HCT116 (cell line): Measurements from ENCODE around the gene HPX. TPM values are rescaled to one million over a fixed set of nuclear protein-coding genes. Genes with fewer than 3 reads are reported as not detected.

Experiments
- ATAC-seq: fragments of 200-7000 bp; cut with Tn5 transposase; 2 replicates; pipeline ENCODE4 v1.9.1; 2020; ENCODE audit warnings: mild to moderate bottlenecking, moderate library complexity
- BruUV-seq: library from RNA; stranded (reverse); fragments of 400-500 nt; replicated peaks from 2 replicates; lab custom pipeline; 2021; lab: Mats Ljungman, UMichigan
- CTCF ChIA-PET: fragments of 300-600 bp; sonication (Branson Sonifier 250); formaldehyde crosslinking; loops from one replicate; lab custom pipeline; 2021; ENCODE audit warnings: antibody characterized with exemption; lab: Charles Lee
- POLR2A ChIA-PET: fragments of 300-600, 350-600 bp; sonication (Branson Sonifier 250); formaldehyde crosslinking; loops from one replicate; lab custom pipeline; 2021; ENCODE audit warnings: antibody characterized with exemption; lab: Charles Lee
- RAD21 ChIA-PET, 2 experiments: fragments of 300-600 bp; sonication (Branson Sonifier 250); formaldehyde crosslinking; loops; one replicate each; lab custom pipeline; 2023; ENCODE audit warnings: low total read pairs in 2 of 2; ENCODE audit not compliant: uncharacterized antibody in 2 of 2, unreplicated experiment in 2 of 2, low non-redundant PET in 1 of 2; lab: Charles Lee
- DNase-seq: peaks from one replicate; pipeline ENCODE4 v3.0.0-alpha.2; 2010; ENCODE audit warnings: low read depth, low spot score
- H2AFZ ChIP-seq: fragments of 200-600 bp; shearing (Covaris generic), sonication (generic); 2 replicates; pipeline ENCODE4 v1.6.1; 2017; ENCODE audit warnings: low read depth, mixed run types, mixed read lengths, antibody characterized with exemption, low read length; ENCODE audit not compliant: poor library complexity, severe bottlenecking
- H3K27ac ChIP-seq: 2 replicates; pipeline ENCODE4 v1.5.1; 2012; ENCODE audit warnings: low read depth, low read length
- H3K27me3 ChIP-seq: fragments of 200-600 bp; sonication (generic); 2 replicates; pipeline ENCODE4 v1.6.1; 2016; ENCODE audit warnings: mixed run types, low read length, mixed read lengths; ENCODE audit not compliant: insufficient read depth
- H3K36me3 ChIP-seq, 2 experiments: fragments of 200-500 bp in 1 of 2; fragments of 200-600 bp in 1 of 2; sonication (Bioruptor generic) in 1 of 2; sonication (generic) in 1 of 2; 2 replicates each; pipeline versions ENCODE4 v1.5.1 to v1.6.1; 2014 to 2016; ENCODE audit warnings: low read length in 2 of 2, inconsistent platforms in 1 of 2, mixed read lengths in 1 of 2, mixed run types in 1 of 2; ENCODE audit not compliant: insufficient read depth in 2 of 2, control insufficient read depth in 1 of 2
- H3K4me1 ChIP-seq, 2 experiments: fragments of 200-600 bp in 1 of 2; sonication (generic) in 1 of 2; 2 replicates each; pipeline versions ENCODE4 v1.5.1 to v1.6.1; 2012 to 2017; ENCODE audit warnings: low read length in 2 of 2, inconsistent platforms in 1 of 2, mild to moderate bottlenecking in 1 of 2, mixed read lengths in 1 of 2, mixed run types in 1 of 2, moderate library complexity in 1 of 2; ENCODE audit not compliant: insufficient read depth in 2 of 2, control insufficient read depth in 1 of 2
- H3K4me2 ChIP-seq: fragments of 200-600 bp; sonication (generic); 2 replicates; pipeline ENCODE4 v1.6.1; 2017; ENCODE audit warnings: mixed run types, low read length, mixed read lengths
- H3K4me3 ChIP-seq, 2 experiments: fragments of 200-600 bp in 1 of 2; sonication (generic) in 1 of 2; replicated peaks in 1 of 2; 2 replicates each; pipeline ENCODE4 v1.5.1; 2011 to 2016; ENCODE audit warnings: low read length in 2 of 2, control low read depth in 1 of 2, low read depth in 1 of 2, mild to moderate bottlenecking in 1 of 2, mixed read lengths in 1 of 2, mixed run types in 1 of 2
- H3K79me2 ChIP-seq: fragments of 200-600 bp; sonication (generic); 2 replicates; pipeline ENCODE4 v1.6.1; 2017; ENCODE audit warnings: mild to moderate bottlenecking, mixed run types, low read length, moderate library complexity, mixed read lengths; ENCODE audit not compliant: insufficient read depth
- H3K9ac ChIP-seq: fragments of 200-600 bp; sonication (generic); 2 replicates; pipeline ENCODE4 v1.6.1; 2016; ENCODE audit warnings: low read length, mixed read lengths
- H3K9me2 ChIP-seq: fragments of 200-600 bp; sonication (generic), shearing (Covaris generic); 2 replicates; pipeline ENCODE4 v1.6.1; 2017; ENCODE audit warnings: mixed run types, mild to moderate bottlenecking, moderate library complexity; ENCODE audit not compliant: insufficient read depth
- H3K9me3 ChIP-seq, 2 experiments: fragments of 200-500 bp in 1 of 2; fragments of 200-600 bp in 1 of 2; sonication (Bioruptor generic) in 1 of 2; sonication (generic) in 1 of 2; 2 replicates each; pipeline ENCODE4 v1.6.1; 2014 to 2017; ENCODE audit warnings: low read length in 2 of 2, mixed read lengths in 2 of 2, inconsistent platforms in 1 of 2, low read depth in 1 of 2, mild to moderate bottlenecking in 1 of 2, mixed run types in 1 of 2, moderate library complexity in 1 of 2; ENCODE audit not compliant: control insufficient read depth in 1 of 2, insufficient read depth in 1 of 2
- H4K20me1 ChIP-seq: fragments of 200-600 bp; sonication (generic), shearing (Covaris generic); 2 replicates; pipeline ENCODE4 v1.6.1; 2017; ENCODE audit warnings: mixed run types, mild to moderate bottlenecking, moderate library complexity; ENCODE audit not compliant: insufficient read depth
- CBX3 ChIP-seq: IDR thresholded peaks from 2 replicates; pipeline ENCODE4 v1.6.1; 2012; ENCODE audit warnings: low read depth
- CEBPB ChIP-seq: IDR thresholded peaks from 2 replicates; pipeline ENCODE4 v1.6.1; 2012; ENCODE audit warnings: low read depth
- EGR1 ChIP-seq: IDR thresholded peaks from 2 replicates; pipeline ENCODE4 v1.6.1; 2012; ENCODE audit warnings: low read depth
- ELF1 ChIP-seq: IDR thresholded peaks from 2 replicates; pipeline ENCODE4 v1.6.1; 2012; ENCODE audit warnings: low read depth, borderline replicate concordance
- EZH2phosphoT487 ChIP-seq: fragments of 200-600 bp; IDR thresholded peaks from 2 replicates; pipeline ENCODE4 v1.6.1; 2018; ENCODE audit warnings: antibody characterized with exemption, borderline replicate concordance
- FOSL1 ChIP-seq: IDR thresholded peaks from 2 replicates; pipeline ENCODE4 v1.6.1; 2012; ENCODE audit warnings: low read depth
- JUND ChIP-seq: IDR thresholded peaks from 2 replicates; pipeline ENCODE4 v1.6.1; 2012
- POLR2A ChIP-seq: IDR thresholded peaks from 2 replicates; pipeline ENCODE4 v1.7.0; 2011; ENCODE audit warnings: borderline replicate concordance; ENCODE audit not compliant: insufficient read depth, insufficient read length; ENCODE audit errors: extremely low read depth
- POLR2AphosphoS5 ChIP-seq: IDR thresholded peaks from 2 replicates; pipeline ENCODE4 v1.6.1; 2011; ENCODE audit warnings: mild to moderate bottlenecking, low read depth, low read length, moderate library complexity
- SIN3A ChIP-seq: IDR thresholded peaks from 2 replicates; pipeline ENCODE4 v1.6.1; 2012; ENCODE audit warnings: low read depth
- SP1 ChIP-seq: IDR thresholded peaks from 2 replicates; pipeline ENCODE4 v1.6.1; 2012; ENCODE audit warnings: low read depth
- SRF ChIP-seq: IDR thresholded peaks from 2 replicates; pipeline ENCODE4 v1.6.1; 2012; ENCODE audit warnings: low read depth
- TCF7L2 ChIP-seq: IDR thresholded peaks from 2 replicates; pipeline ENCODE4 v1.7.0; 2011; ENCODE audit warnings: borderline replicate concordance, inconsistent platforms; ENCODE audit not compliant: insufficient read depth, insufficient read length; ENCODE audit errors: extremely low read depth
- YY1 ChIP-seq: IDR thresholded peaks from 2 replicates; pipeline ENCODE4 v1.6.1; 2011; ENCODE audit warnings: low read length, low read depth, moderate library complexity, mild to moderate bottlenecking; ENCODE audit not compliant: insufficient replicate concordance; ENCODE audit errors: extremely low read depth
- ZFX ChIP-seq: fragments of 450-650 bp; IDR thresholded peaks from 2 replicates; pipeline ENCODE4 v1.6.1; 2017
- intact Hi-C: fragments of 100-400 bp; cut with micrococcal nuclease; formaldehyde crosslinking; loops from 2 replicates; pipeline ENCODE4 v1.10.0; 2022
- total RNA-seq: library from RNA; stranded (reverse); gene quantifications from one replicate; pipeline ENCODE4 v1.2.1, GENCODE V29; 2021; ENCODE audit not compliant: unreplicated experiment
- TF ChIP-seq, protein P1 (sequence below): IDR thresholded peaks from 2 replicates; pipeline ENCODE4 v1.6.1; 2011; ENCODE audit warnings: mild to moderate bottlenecking, low read length, moderate library complexity; ENCODE audit not compliant: insufficient replicate concordance; ENCODE audit errors: extremely low read depth
- TF ChIP-seq, protein P2 (sequence below), 3 experiments: fragments of 200-600 bp in 1 of 3; sonication (generic) in 1 of 3; IDR thresholded peaks in 2 of 3; conservative IDR thresholded peaks in 1 of 3; 2 replicates each; pipeline ENCODE4 v1.5.1; 2012 to 2017; ENCODE audit warnings: low read depth in 2 of 3, low read length in 2 of 3, antibody characterized with exemption in 1 of 3, borderline replicate concordance in 1 of 3, control low read depth in 1 of 3, mild to moderate bottlenecking in 1 of 3, mixed read lengths in 1 of 3, mixed run types in 1 of 3, moderate library complexity in 1 of 3; ENCODE audit not compliant: insufficient read depth in 1 of 3
- TF ChIP-seq, protein P3 (sequence below): IDR thresholded peaks from 2 replicates; pipeline ENCODE4 v1.6.1; 2012
- TF ChIP-seq, protein P4 (sequence below): IDR thresholded peaks from 2 replicates; pipeline ENCODE4 v1.6.1; 2012
- TF ChIP-seq, protein P5 (sequence below): IDR thresholded peaks from 2 replicates; pipeline ENCODE4 v1.6.1; 2012; ENCODE audit warnings: low read depth

Gene HPX
- total RNA-seq, 1 experiment from 2014 or later = 4.6 TPM

DNA sequence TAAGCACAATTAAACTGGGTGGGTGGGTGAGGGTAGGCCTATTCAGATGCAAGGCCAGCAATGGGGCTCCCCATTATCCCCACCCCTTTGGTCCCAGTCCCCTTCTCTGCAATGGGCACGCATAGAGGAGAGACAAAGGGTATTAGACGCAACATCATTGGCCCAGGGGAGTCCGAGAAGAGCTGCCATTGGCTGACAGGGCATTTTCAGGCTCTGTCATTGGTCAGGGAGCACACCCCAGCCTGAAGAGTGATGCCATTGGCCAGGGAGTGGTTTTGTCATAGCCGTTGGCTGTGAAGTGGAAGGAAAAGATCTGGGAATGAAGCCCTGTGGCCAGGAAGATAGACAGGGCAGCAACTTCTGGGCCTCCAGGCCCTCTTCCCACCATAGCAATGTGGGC, 35.8 kb upstream of the HPX start:
- H4K20me1 ChIP-seq = no peaks in the 10 kb centered on the region; the same call in 1 of the 2 replicates
- H3K4me1 ChIP-seq = peaks cover 9 to 33% of the 10 kb centered on the region in 2 experiments; a peak in 3 of 4 replicates
- no peak overlapping the region for H3K9ac ChIP-seq
- no peak overlapping the region for H3K4me3 ChIP-seq
- intact Hi-C loops = no loop called here
- no TSS peak for BruUV-seq
- peaks cover 8 to 34% of the 10 kb centered on the region in 2 experiments; a peak in 2 of 4 replicates for H3K36me3 ChIP-seq
- no peak overlapping the region for H2AFZ ChIP-seq
- CTCF ChIA-PET = interaction anchor here (1.2 to 1.8 kb wide), 2 partner anchors 97 to 114 kb away, joined by 4 to 6 read pairs; no protein-coding TSS in a partner anchor
- RAD21 ChIA-PET = interaction anchor here in 1 of 2 experiments (1.2 kb wide), 1 partner anchor 86 kb away, joined by 5 read pairs; the partner anchor contains the start of gene SMPD1
- peaks cover 29% of the 10 kb centered on the region for H3K79me2 ChIP-seq
- POLR2A ChIA-PET = interaction anchor here (0.7 kb wide), 1 partner anchor 870 kb away, joined by 4 read pairs; no protein-coding TSS in a partner anchor
- ATAC-seq (no peak), DNase-seq (no peak)
- H3K27ac ChIP-seq = no peak overlapping the region
- no peaks in the 10 kb centered on the region for H3K27me3 ChIP-seq
- H3K4me2 ChIP-seq = no peak overlapping the region
- no peaks in the 10 kb centered on the region for H3K9me3 ChIP-seq
- TF ChIP-seq, protein P1, sequence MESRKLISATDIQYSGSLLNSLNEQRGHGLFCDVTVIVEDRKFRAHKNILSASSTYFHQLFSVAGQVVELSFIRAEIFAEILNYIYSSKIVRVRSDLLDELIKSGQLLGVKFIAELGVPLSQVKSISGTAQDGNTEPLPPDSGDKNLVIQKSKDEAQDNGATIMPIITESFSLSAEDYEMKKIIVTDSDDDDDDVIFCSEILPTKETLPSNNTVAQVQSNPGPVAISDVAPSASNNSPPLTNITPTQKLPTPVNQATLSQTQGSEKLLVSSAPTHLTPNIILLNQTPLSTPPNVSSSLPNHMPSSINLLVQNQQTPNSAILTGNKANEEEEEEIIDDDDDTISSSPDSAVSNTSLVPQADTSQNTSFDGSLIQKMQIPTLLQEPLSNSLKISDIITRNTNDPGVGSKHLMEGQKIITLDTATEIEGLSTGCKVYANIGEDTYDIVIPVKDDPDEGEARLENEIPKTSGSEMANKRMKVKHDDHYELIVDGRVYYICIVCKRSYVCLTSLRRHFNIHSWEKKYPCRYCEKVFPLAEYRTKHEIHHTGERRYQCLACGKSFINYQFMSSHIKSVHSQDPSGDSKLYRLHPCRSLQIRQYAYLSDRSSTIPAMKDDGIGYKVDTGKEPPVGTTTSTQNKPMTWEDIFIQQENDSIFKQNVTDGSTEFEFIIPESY = no peak
- TF ChIP-seq, protein P2, sequence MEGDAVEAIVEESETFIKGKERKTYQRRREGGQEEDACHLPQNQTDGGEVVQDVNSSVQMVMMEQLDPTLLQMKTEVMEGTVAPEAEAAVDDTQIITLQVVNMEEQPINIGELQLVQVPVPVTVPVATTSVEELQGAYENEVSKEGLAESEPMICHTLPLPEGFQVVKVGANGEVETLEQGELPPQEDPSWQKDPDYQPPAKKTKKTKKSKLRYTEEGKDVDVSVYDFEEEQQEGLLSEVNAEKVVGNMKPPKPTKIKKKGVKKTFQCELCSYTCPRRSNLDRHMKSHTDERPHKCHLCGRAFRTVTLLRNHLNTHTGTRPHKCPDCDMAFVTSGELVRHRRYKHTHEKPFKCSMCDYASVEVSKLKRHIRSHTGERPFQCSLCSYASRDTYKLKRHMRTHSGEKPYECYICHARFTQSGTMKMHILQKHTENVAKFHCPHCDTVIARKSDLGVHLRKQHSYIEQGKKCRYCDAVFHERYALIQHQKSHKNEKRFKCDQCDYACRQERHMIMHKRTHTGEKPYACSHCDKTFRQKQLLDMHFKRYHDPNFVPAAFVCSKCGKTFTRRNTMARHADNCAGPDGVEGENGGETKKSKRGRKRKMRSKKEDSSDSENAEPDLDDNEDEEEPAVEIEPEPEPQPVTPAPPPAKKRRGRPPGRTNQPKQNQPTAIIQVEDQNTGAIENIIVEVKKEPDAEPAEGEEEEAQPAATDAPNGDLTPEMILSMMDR (IDR thresholded peaks at IDR 0.05 in 2 of 3, conservative IDR thresholded peaks at IDR 0.05 in 1 of 3; ENCODE audit: borderline replicate concordance in 1 of 3, insufficient read depth in 1 of 3, low read depth in 2 of 3, low read length in 2 of 3) = no peak
- no peak for TF ChIP-seq ELF1
- TF ChIP-seq, protein P3, sequence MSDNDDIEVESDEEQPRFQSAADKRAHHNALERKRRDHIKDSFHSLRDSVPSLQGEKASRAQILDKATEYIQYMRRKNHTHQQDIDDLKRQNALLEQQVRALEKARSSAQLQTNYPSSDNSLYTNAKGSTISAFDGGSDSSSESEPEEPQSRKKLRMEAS = no peak
- TF ChIP-seq CBX3 = no peak
- TF ChIP-seq FOSL1 = no peak
- TF ChIP-seq, protein P4, sequence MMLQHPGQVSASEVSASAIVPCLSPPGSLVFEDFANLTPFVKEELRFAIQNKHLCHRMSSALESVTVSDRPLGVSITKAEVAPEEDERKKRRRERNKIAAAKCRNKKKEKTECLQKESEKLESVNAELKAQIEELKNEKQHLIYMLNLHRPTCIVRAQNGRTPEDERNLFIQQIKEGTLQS = no peak
- no peak for TF ChIP-seq CEBPB
- no peak for TF ChIP-seq POLR2A
- no peak for TF ChIP-seq POLR2AphosphoS5
- TF ChIP-seq JUND = no peak
- TF ChIP-seq EZH2phosphoT487 = no peak
- no peak for TF ChIP-seq YY1
- no peak for TF ChIP-seq SRF
- TF ChIP-seq SP1 = no peak
- TF ChIP-seq, protein P5, sequence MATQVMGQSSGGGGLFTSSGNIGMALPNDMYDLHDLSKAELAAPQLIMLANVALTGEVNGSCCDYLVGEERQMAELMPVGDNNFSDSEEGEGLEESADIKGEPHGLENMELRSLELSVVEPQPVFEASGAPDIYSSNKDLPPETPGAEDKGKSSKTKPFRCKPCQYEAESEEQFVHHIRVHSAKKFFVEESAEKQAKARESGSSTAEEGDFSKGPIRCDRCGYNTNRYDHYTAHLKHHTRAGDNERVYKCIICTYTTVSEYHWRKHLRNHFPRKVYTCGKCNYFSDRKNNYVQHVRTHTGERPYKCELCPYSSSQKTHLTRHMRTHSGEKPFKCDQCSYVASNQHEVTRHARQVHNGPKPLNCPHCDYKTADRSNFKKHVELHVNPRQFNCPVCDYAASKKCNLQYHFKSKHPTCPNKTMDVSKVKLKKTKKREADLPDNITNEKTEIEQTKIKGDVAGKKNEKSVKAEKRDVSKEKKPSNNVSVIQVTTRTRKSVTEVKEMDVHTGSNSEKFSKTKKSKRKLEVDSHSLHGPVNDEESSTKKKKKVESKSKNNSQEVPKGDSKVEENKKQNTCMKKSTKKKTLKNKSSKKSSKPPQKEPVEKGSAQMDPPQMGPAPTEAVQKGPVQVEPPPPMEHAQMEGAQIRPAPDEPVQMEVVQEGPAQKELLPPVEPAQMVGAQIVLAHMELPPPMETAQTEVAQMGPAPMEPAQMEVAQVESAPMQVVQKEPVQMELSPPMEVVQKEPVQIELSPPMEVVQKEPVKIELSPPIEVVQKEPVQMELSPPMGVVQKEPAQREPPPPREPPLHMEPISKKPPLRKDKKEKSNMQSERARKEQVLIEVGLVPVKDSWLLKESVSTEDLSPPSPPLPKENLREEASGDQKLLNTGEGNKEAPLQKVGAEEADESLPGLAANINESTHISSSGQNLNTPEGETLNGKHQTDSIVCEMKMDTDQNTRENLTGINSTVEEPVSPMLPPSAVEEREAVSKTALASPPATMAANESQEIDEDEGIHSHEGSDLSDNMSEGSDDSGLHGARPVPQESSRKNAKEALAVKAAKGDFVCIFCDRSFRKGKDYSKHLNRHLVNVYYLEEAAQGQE = no peak
- TF ChIP-seq ZFX = no peak
- TF ChIP-seq TCF7L2 = no peak
- no peak for TF ChIP-seq EGR1
- no peak for TF ChIP-seq SIN3A
- no peaks in the 10 kb centered on the region for H3K9me2 ChIP-seq
